ENCODE data around the gene SLC25A39.
"Not testable (repeated sequence)": the region's sequence is repeated elsewhere in the genome, so short reads cannot be mapped to it uniquely, and the experiment has no call there.

The SLC25A39 gene

DNA sequence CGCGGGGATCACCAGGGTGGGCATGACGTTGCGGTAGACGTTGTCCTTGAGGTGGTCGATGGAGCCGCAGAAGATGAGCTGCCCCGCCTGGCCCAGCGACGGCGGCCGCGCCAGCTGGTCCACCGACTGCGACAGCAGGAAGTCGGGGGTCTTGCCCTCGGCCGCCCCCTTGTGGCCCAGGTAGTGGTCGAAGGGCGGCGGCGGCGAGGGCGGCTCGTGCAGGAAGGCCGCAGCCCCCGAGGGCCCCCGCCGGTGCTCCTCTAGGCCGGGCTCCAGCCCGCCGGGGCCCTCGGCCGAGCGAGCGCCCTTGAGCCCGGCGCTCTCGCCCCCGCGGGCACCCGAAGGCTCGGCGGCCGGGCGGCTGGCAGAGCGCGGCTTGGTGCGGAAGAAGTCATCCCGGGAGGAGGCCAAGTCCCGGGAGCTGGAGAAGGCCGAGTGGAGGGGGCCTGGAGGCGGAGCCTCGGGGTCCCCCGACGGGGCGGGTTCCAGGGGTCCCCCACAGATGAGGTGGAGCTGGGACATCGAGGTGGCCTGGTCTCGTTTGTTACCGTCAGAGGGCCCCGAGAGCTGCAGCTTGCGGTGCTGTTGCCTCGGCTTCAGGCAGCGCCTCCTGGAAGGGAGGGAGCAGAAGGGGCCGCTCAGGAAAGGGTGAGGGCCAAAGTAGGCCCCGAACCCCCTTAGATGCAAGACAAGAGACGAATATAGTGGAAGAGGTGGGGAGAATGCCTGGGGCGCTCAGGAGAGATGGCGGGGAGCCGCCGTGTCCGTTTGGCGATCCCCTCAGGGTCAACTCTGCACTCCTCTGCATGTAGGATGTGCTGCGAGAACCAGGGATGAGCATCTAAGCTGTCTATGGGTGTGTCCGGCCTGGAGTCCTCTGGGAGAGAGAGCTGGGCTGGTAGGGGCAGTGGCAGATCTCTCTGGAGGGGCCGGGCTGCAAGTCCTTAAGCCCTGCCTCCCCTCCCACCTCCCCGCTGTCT, 30.2 kb upstream of the SLC25A39 start:
- peak overlapping the region; percentile 4 for H3K4me3 ChIP-seq (ENCODE audit: low read depth, low read length)

DNA sequence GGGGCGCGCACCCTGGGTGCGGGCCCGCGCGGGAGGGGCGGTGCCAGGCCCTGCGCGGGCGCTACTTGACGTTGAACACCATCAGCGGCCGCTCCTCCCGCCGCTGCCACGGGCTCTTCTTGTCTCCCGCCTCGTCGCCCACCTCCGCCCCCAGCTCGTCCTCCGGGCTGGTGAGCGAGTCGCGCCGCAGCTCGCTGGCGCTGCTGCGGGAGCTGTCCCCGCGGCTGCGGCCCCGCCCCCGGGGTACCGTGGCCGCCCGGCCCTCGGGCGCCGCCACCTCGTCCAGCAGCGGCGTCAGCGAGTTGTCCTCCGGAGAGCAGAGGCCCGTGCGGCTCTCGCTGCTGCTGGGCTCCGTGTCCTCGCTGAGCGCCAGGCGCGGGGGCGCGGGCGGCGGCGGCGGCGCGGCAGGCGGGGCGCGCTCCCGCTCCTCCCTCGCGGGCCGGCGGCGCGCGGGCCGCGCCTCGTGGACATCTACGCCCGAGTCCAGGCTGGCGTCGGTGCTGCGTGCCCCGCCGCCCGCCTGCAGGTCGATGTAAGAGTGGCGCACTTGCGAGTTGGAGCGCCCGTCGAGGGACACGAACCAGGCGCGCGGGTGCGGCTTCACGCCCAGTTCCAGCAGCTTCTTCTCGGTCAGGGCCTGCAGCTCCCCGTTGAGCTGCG, 29.2 kb upstream of the SLC25A39 start:
- peak overlapping the region; percentile 33 for H3K4me3 ChIP-seq (ENCODE audit: low read depth, low read length)

DNA sequence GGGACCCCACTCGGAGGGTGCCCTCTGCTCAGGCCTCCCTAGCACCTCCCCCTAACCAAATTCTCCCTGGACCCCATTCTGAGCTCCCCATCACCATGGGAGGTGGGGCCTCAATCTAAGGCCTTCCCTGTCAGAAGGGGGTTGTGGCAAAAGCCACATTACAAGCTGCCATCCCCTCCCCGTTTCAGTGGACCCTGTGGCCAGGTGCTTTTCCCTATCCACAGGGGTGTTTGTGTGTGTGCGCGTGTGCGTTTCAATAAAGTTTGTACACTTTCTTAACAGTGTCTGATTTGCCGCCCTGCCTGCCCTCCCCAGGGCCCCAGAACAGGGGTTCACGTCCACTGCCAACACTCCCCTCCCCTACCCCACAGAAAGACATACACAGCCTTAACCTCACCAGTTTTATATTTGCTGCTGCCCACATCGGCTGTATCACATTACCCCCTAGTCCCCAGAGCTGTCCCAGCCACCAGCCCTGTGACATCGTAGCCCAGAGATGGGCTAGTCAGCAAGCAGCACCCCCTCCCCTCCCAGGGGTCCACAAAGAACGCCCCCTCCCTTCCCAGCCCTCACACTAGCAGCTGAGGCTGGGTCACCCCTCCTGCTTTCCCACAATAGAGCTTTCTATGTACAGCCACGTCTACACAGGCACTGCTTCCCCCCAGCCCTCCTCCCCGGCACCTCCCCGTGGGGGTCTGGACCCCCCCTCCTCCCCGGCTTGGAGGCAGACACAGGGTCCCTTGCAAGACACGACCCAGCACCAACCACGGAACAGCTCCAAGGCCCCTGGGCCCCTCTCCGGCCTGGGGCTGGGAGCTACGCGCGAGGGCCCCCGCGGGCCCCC, 28.4 kb upstream of the SLC25A39 start:
- peak overlapping the region; percentile 10 for H3K4me3 ChIP-seq (ENCODE audit: low read depth, low read length)

GRCh38 chr17:44351961-44352827, 27.6 kb upstream of the SLC25A39 start:
- no peak overlapping the region for H3K4me3 ChIP-seq (ENCODE audit: low read depth, low read length)

- H3K4me3 ChIP-seq (ENCODE audit: low read depth, low read length) = no peak overlapping the region
Measured at GRCh38 chr17:44351464-44351863, 26.8 kb upstream of the SLC25A39 start.

- H3K4me3 ChIP-seq (ENCODE audit: low read depth, low read length) = no peak overlapping the region
Measured at GRCh38 chr17:44350733-44351226, 26.2 kb upstream of the SLC25A39 start.

DNA sequence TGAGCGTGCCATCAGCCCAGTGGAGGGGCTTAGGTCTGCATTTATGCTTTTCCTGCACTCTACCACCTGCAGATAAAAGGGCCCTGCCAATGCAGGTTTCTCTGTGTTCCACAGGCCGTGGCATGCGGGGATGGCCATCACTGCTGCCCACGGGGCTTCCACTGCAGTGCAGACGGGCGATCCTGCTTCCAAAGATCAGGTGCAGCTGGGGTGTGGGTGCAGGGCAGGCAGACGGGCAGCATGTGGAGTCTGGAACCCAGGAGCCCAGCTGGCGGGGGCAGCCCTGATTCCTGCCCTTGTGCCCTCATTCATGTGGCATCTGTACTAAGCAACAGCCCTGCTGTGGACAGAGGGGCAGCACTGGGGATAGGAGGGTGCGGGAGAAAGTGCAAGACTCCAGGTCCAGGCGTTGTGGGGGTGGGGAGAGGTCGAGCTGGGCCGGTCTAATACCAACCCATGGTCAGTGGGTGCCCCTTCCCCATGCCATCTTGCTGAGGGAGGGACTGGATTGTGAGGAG, 25.0 kb upstream of the SLC25A39 start:
- no peak overlapping the region for H3K4me3 ChIP-seq (ENCODE audit: low read depth, low read length)

- no peak overlapping the region for H3K4me3 ChIP-seq (ENCODE audit: low read depth, low read length)
Measured at GRCh38 chr17:44348988-44349364, 24.4 kb upstream of the SLC25A39 start.

- H3K4me3 ChIP-seq (ENCODE audit: low read depth, low read length) = no peak overlapping the region
Measured at GRCh38 chr17:44348234-44348987, 23.8 kb upstream of the SLC25A39 start.

GRCh38 chr17:44347206-44348055, 22.8 kb upstream of the SLC25A39 start:
- H3K4me3 ChIP-seq (ENCODE audit: low read depth, low read length) = not testable (repeated sequence)

DNA sequence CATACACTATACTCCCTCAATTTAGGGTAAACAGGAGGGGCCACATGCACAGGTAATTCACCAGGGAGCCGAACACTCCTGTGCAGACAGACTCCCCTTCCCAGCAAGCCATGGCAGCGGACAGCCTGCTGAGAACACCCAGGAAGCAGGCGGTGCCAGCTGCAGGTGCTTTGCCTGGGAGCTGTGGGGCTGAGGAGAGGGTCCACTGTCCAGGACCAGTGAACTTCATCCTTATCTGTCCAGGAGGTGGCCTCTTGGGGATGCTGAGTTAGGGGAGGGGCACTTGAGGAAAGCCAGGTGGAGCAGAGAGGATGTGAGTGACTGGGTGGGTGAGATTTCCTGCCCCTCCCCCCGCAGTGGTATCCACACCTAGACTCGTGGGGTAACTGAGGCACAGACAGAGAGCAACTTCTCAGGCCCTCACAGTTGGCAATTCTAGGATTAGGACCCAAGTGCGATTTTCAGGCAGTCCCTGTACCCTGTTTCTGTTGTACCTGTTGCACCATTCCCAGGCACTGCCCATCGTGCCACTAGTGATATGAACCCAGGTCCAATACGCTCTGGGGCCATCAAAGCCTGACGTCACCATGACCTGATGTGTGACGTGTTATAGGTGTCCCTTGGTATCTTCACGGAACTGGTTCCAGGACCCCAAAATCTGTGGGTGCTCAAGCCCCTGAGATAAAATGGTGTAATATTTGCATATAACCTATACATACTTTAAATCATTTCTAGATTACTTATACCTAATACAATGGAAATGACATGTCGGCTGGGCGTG, 21.6 kb upstream of the SLC25A39 start:
- no peak overlapping the region for H3K4me3 ChIP-seq (ENCODE audit: low read depth, low read length)

DNA sequence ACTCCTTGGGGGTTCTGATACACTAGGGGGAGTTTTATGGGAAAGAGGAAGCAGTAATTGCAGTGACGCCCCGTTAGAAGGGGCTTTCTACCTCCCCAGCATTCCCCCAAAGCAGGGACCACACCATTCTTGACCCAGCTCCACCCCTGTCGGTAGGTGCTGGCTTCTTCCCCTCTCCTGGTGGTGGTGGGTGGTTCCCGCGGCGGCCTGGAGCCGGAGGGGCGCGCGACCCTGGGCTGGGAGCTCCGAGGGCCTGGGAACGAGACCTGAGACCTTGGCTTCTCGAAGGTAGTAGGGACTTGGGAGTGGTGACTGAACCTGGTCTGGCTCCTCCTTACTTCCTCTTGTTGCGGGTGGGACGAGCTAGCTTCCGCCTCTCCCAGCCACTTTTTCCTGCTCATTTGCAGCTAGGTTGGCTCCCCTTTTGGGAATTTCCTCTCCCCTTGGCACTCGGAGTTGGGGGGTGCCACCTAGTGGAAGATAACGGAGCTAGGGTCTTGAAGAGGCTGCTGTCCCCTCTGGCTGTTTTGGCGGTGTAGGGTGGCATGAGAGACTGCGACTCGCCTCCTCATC, 20.9 kb upstream of the SLC25A39 start:
- peak overlapping the region; percentile 75 for H3K4me3 ChIP-seq (ENCODE audit: low read depth, low read length)

DNA sequence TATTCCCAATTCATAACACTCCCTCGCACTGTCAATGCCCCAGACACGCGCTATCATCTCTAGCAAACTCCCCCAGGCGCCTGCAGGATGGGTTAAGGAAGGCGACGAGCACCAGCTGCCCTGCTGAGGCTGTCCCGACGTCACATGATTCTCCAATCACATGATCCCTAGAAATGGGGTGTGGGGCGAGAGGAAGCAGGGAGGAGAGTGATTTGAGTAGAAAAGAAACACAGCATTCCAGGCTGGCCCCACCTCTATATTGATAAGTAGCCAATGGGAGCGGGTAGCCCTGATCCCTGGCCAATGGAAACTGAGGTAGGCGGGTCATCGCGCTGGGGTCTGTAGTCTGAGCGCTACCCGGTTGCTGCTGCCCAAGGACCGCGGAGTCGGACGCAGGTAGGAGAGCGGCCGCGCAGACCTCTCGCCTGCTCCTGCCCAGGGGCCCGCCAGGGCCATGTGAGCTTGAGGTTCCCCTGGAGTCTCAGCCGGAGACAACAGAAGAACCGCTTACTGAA, 20.4 kb upstream of the SLC25A39 start, which contains the start of gene GRN:
Gene GRN (plus strand): TSS at position 364 of the 515 bp plus-strand sequence. CDS start 3,863 bp downstream, outside the sequence.
- H3K4me3 ChIP-seq (ENCODE audit: low read depth, low read length) = peak within 1 kb of the TSS; percentile 75

GRCh38 chr17:44343510-44344209, 19.0 kb upstream of the SLC25A39 start:
- H3K4me3 ChIP-seq (ENCODE audit: low read depth, low read length) = no peak overlapping the region

- H3K4me3 ChIP-seq (ENCODE audit: low read depth, low read length) = not testable (repeated sequence)
Measured at GRCh38 chr17:44340553-44340952, 15.9 kb upstream of the SLC25A39 start.

DNA sequence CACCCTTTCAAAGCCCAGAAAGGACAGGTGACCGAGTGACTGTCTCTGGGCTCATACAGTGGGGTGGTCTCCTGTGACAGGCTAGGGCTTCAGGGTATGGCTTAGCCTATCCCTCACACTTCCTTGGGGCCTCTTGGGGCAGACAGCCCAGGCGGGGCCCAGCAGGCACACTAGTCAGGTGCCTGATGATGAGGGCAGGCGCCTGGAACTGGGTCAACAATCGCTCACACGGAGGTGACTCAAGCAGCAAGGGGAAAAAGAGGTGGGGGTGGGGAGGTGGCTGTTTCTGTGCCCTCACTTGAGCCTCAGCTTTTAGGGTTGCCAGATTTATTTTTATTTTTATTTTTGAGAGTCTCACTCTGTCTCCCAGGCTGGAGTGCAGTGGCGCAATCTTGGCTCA, 14.1 kb upstream of the SLC25A39 start:
- no peak overlapping the region for H3K4me3 ChIP-seq (ENCODE audit: low read depth, low read length)
